ENCODE results near the gene CHIT1.

DNA sequence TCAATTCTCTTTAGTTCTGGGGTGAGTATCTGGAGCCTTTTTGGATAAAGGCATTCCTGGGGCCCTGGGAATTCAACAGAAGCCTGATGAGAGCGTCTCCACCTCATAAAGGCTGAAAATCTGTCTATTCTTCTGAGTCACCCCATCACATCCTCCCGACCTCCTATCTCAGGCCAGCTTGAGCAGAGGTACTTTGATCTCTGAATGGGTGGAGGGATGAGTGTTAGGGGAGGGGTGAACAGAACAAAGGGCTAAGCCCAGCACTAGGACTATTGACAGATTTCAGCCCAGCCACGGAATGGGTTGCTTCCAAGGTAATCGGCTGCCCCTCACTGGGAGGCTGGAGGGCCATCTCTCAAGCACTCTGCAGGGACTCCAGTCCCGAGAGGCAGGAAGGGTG is 51.4 kb downstream of the CHIT1 start:
- TF ChIP-seq NANOG (IDR thresholded peaks at IDR 0.05; ENCODE audit: insufficient read depth, low read depth, low read length, poor library complexity, severe bottlenecking), result no peak
- no peak for TF ChIP-seq POLR2A (IDR thresholded peaks at IDR 0.05; ENCODE audit: control extremely low read depth in 1 of 2, low read depth in 2 of 2, low read length in 2 of 2)
- no peak for TF ChIP-seq MAX (IDR thresholded peaks at IDR 0.05)
- TF ChIP-seq TAF1 (IDR thresholded peaks at IDR 0.05; ENCODE audit: low read depth, low read length), result no peak
- TF ChIP-seq BCL11A (IDR thresholded peaks at IDR 0.05; ENCODE audit: low read depth in 2 of 2, low read length in 2 of 2), result no peak
- TF ChIP-seq POLR2AphosphoS5 (IDR thresholded peaks at IDR 0.05; ENCODE audit: low read depth, low read length), result no peak
- no peak for TF ChIP-seq EP300 (IDR thresholded peaks at IDR 0.05; ENCODE audit: borderline replicate concordance in 1 of 2, low read depth in 2 of 2, low read length in 2 of 2)
- TF ChIP-seq EZH2 (IDR thresholded peaks at IDR 0.05; ENCODE audit: low read depth, low read length, severe bottlenecking), result no peak
- TF ChIP-seq YY1 (IDR thresholded peaks at IDR 0.05; ENCODE audit: low read depth, low read length), result no peak
- TF ChIP-seq, protein P1, sequence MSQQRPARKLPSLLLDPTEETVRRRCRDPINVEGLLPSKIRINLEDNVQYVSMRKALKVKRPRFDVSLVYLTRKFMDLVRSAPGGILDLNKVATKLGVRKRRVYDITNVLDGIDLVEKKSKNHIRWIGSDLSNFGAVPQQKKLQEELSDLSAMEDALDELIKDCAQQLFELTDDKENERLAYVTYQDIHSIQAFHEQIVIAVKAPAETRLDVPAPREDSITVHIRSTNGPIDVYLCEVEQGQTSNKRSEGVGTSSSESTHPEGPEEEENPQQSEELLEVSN (IDR thresholded peaks at IDR 0.05), result no peak
- no peak for TF ChIP-seq SIN3A (conservative IDR thresholded peaks at IDR 0.05 in 1 of 2, IDR thresholded peaks at IDR 0.05 in 1 of 2; ENCODE audit: low read depth in 1 of 2, low read length in 2 of 2)
- TF ChIP-seq CTCF (IDR thresholded peaks at IDR 0.05; ENCODE audit: control extremely low read depth in 1 of 3, insufficient read depth in 1 of 3, low read depth in 1 of 3, low read length in 3 of 3), result no peak
- TF ChIP-seq CEBPB (IDR thresholded peaks at IDR 0.05; ENCODE audit: low read depth, low read length), result no peak
- TF ChIP-seq CBX8 (IDR thresholded peaks at IDR 0.05; ENCODE audit: borderline replicate concordance, low read depth, low read length), result no peak

All from H1 (cell line).